ENCODE data around the gene LRRC75A.

The LRRC75A gene

GRCh38 chr17:16494059-16494458 lies 2.1 kb upstream of the LRRC75A start:
- H3K27ac ChIP-seq: no peak overlapping the region
- TF ChIP-seq, protein P1, sequence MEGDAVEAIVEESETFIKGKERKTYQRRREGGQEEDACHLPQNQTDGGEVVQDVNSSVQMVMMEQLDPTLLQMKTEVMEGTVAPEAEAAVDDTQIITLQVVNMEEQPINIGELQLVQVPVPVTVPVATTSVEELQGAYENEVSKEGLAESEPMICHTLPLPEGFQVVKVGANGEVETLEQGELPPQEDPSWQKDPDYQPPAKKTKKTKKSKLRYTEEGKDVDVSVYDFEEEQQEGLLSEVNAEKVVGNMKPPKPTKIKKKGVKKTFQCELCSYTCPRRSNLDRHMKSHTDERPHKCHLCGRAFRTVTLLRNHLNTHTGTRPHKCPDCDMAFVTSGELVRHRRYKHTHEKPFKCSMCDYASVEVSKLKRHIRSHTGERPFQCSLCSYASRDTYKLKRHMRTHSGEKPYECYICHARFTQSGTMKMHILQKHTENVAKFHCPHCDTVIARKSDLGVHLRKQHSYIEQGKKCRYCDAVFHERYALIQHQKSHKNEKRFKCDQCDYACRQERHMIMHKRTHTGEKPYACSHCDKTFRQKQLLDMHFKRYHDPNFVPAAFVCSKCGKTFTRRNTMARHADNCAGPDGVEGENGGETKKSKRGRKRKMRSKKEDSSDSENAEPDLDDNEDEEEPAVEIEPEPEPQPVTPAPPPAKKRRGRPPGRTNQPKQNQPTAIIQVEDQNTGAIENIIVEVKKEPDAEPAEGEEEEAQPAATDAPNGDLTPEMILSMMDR (conservative IDR thresholded peaks at IDR 0.05): no peak

- H3K27ac ChIP-seq: no peak overlapping the region
- TF ChIP-seq, protein P1 (conservative IDR thresholded peaks at IDR 0.05): no peak
These were observed 1.6 kb upstream of the LRRC75A start for GRCh38 chr17:16493531-16494046.

- TF ChIP-seq, protein P1 (conservative IDR thresholded peaks at IDR 0.05): no peak
- H3K27ac ChIP-seq: peak overlapping the region; percentile 69; the same call in 1 of the 2 replicates
These were observed 879 bp upstream of the LRRC75A start for GRCh38 chr17:16492613-16493530.

GRCh38 chr17:16491131-16491702 lies 776 bp downstream of the LRRC75A start:
- H3K27ac ChIP-seq: peak overlapping the region; percentile 69; the same call in 1 of the 2 replicates
- TF ChIP-seq, protein P1 (conservative IDR thresholded peaks at IDR 0.05): no peak

DNA sequence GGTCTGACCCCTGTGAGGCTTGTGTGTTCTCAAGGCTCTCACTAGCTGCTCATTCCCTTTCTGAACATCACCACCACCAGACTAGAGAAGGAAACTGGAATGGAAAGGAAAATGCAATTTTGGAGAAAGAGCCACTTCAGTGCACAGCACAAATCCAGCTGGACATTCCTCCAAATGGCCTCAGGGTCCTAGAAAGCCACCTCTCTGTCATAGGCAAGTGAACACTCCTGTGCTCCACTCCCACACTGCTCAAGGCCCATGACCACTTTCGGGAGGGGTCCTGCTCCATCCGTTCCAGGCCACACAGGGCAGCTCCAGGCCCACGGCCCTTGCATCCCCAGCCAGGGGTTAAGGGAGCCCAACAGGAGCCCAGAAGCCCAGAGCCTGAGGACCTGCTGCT lies 2.6 kb downstream of the LRRC75A start:
- no peak overlapping the region; the same call in 1 of the 2 replicates for H3K27ac ChIP-seq
- TF ChIP-seq, protein P1 (conservative IDR thresholded peaks at IDR 0.05): no peak

GRCh38 chr17:16488968-16489337 lies 3.0 kb downstream of the LRRC75A start:
- peak overlapping the region; percentile 95; the same call in 1 of the 2 replicates for H3K27ac ChIP-seq
- TF ChIP-seq, protein P1 (conservative IDR thresholded peaks at IDR 0.05): no peak
